WTC11 (cell line): ENCODE measurements around the gene DAPK3. TPM values are rescaled to one million over a fixed set of nuclear protein-coding genes. Genes with fewer than 3 reads are reported as not detected.

Experiments used
- ATAC-seq: fragments of 200-7000 bp; cut with Tn5 transposase; 2 replicates; pipeline ENCODE4 v1.10.0; 2021; ENCODE audit warnings: mild to moderate bottlenecking, moderate library complexity
- CTCF ChIA-PET: fragments of 300-600 bp; sonication (Branson Sonifier 250); formaldehyde crosslinking; loops from one replicate; lab custom pipeline; 2021; ENCODE audit warnings: antibody characterized with exemption; lab: Charles Lee
- POLR2A ChIA-PET: fragments of 350-600 bp; sonication (Branson Sonifier 250); formaldehyde crosslinking; loops from one replicate; lab custom pipeline; 2021; ENCODE audit warnings: antibody characterized with exemption; lab: Charles Lee
- DNase-seq: peaks from one replicate; pipeline ENCODE4 v3.0.0; 2021; ENCODE audit warnings: low spot score
- H3K27ac Mint-ChIP-seq: 2 replicates; pipeline ENCODE4 v1.8.0; 2021; ENCODE audit warnings: mixed read lengths
- H3K27me3 Mint-ChIP-seq: 2 replicates; pipeline ENCODE4 v1.8.0; 2021; ENCODE audit warnings: low read depth, mild to moderate bottlenecking, moderate library complexity, mixed read lengths
- H3K36me3 Mint-ChIP-seq: 2 replicates; pipeline ENCODE4 v1.8.0; 2021; ENCODE audit warnings: mixed read lengths
- H3K4me1 Mint-ChIP-seq: 2 replicates; pipeline ENCODE4 v1.8.0; 2022; ENCODE audit warnings: mixed read lengths
- H3K4me3 Mint-ChIP-seq: 2 replicates; pipeline ENCODE4 v1.8.0; 2021; ENCODE audit warnings: mild to moderate bottlenecking, moderate library complexity, mixed read lengths
- H3K9me3 Mint-ChIP-seq: 2 replicates; pipeline ENCODE4 v1.8.0; 2021; ENCODE audit warnings: mixed read lengths
- AFF4 ChIP-seq: sonication (generic); formaldehyde crosslinking; IDR thresholded peaks from 2 replicates; pipeline ENCODE4 v1.8.1; 2023; ENCODE audit warnings: mild to moderate bottlenecking, missing genetic modification reagents, borderline replicate concordance
- ELF4 ChIP-seq: sonication (generic); formaldehyde crosslinking; IDR thresholded peaks from 2 replicates; pipeline ENCODE4 v1.8.1; 2022; ENCODE audit warnings: low read depth, mild to moderate bottlenecking, moderate library complexity, missing genetic modification reagents
- FOXP1 ChIP-seq: sonication (generic); formaldehyde crosslinking; IDR thresholded peaks from 2 replicates; pipeline ENCODE4 v1.8.0; 2022; ENCODE audit warnings: missing genetic modification reagents, mild to moderate bottlenecking, moderate library complexity, borderline replicate concordance
- GRHL2 ChIP-seq: fragments of 250-450 bp; sonication (Bioruptor Pico); IDR thresholded peaks from 2 replicates; pipeline ENCODE4 v1.8.0; 2022; ENCODE audit warnings: mild to moderate bottlenecking, moderate library complexity; ENCODE audit not compliant: insufficient replicate concordance, severe bottlenecking
- HMGA2 ChIP-seq: fragments of 250-450 bp; sonication (Bioruptor Pico); IDR thresholded peaks from 2 replicates; pipeline ENCODE4 v1.4.0; 2021; ENCODE audit warnings: mild to moderate bottlenecking, moderate library complexity
- JAZF1 ChIP-seq: fragments of 250-450 bp; sonication (Bioruptor Pico); IDR thresholded peaks from 2 replicates; pipeline ENCODE4 v1.9.0; 2021; ENCODE audit warnings: moderate library complexity, mild to moderate bottlenecking, inconsistent platforms
- JUN ChIP-seq: sonication (generic); formaldehyde crosslinking; IDR thresholded peaks from 2 replicates; pipeline ENCODE4 v1.8.0; 2023; ENCODE audit warnings: mild to moderate bottlenecking, missing genetic modification reagents
- OVOL2 ChIP-seq: fragments of 250-450 bp; sonication (Bioruptor Pico); IDR thresholded peaks from 2 replicates; pipeline ENCODE4 v1.9.0; 2021; ENCODE audit warnings: mild to moderate bottlenecking, borderline replicate concordance
- PRDM15 ChIP-seq: sonication (generic); formaldehyde crosslinking; IDR thresholded peaks from 2 replicates; pipeline ENCODE4 v1.8.0; 2022; ENCODE audit warnings: missing genetic modification reagents
- TP53 ChIP-seq: sonication (generic); formaldehyde crosslinking; IDR thresholded peaks from 2 replicates; pipeline ENCODE4 v1.8.1; 2023; ENCODE audit warnings: mild to moderate bottlenecking, missing genetic modification reagents
- ZNF138 ChIP-seq: sonication (generic); formaldehyde crosslinking; conservative IDR thresholded peaks from 2 replicates; pipeline ENCODE4 v1.8.1; 2022; ENCODE audit warnings: mild to moderate bottlenecking, moderate library complexity, missing genetic modification reagents
- ZNF281 ChIP-seq: sonication (generic); formaldehyde crosslinking; IDR thresholded peaks from 2 replicates; pipeline ENCODE4 v1.8.0; 2023; ENCODE audit warnings: mild to moderate bottlenecking, missing genetic modification reagents
- ZNF416 ChIP-seq: fragments of 250-450 bp; sonication (Bioruptor Pico); IDR thresholded peaks from 2 replicates; pipeline ENCODE4 v1.9.0; 2021; ENCODE audit warnings: mild to moderate bottlenecking, inconsistent platforms
- total RNA-seq: library from RNA; stranded (reverse); gene quantifications from 3 replicates; pipeline ENCODE4 v1.2.3, GENCODE V29; 2021
- TF ChIP-seq, protein P1 (sequence below): fragments of 250-450 bp; sonication (Bioruptor Pico); IDR thresholded peaks from 2 replicates; pipeline ENCODE4 v1.9.0; 2021; ENCODE audit warnings: moderate library complexity, mild to moderate bottlenecking, inconsistent platforms, borderline replicate concordance
- TF ChIP-seq, protein P2 (sequence below): sonication (generic); formaldehyde crosslinking; IDR thresholded peaks from 2 replicates; pipeline ENCODE4 v1.8.0; 2022; ENCODE audit warnings: mild to moderate bottlenecking, missing genetic modification reagents
- TF ChIP-seq, protein P3 (sequence below): sonication (generic); formaldehyde crosslinking; IDR thresholded peaks from 2 replicates; pipeline ENCODE4 v1.8.1; 2023; ENCODE audit warnings: mild to moderate bottlenecking, missing genetic modification reagents
- TF ChIP-seq, protein P4 (sequence below): sonication (generic); formaldehyde crosslinking; IDR thresholded peaks from 2 replicates; pipeline ENCODE4 v1.8.1; 2023; ENCODE audit warnings: mild to moderate bottlenecking, missing genetic modification reagents, moderate library complexity

DAPK3 gene
- total RNA-seq, 1 experiment from 2014 or later, result 73.5 TPM

DNA sequence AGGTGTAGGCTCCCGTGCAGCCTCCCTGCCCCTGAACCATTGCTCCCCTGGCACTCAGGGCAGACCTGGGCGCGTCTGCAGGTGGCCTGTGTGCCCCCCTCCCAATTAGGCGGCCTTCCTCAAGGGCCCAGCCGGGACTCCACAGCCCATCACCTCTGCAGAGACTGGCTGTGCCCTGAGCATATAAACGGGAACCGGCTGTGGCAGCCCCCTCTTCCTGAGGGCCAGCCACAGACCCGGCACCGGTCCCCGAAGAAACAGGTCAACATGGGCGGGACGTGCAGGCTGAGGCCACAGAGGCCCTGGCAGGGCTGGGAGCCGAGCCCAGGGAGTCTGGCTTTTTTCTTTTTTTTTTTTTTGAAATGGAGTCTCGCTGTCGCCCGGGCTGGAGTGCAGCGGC lies 48.7 kb upstream of the DAPK3 start (continued):
- TF ChIP-seq AFF4 (CRISPR knock-in tag) (no peak), PRDM15 (no peak), FOXP1 (CRISPR knock-in tag) (no peak), ZNF281 (CRISPR knock-in tag) (no peak), HMGA2 (no peak)
- TF ChIP-seq, protein P1, sequence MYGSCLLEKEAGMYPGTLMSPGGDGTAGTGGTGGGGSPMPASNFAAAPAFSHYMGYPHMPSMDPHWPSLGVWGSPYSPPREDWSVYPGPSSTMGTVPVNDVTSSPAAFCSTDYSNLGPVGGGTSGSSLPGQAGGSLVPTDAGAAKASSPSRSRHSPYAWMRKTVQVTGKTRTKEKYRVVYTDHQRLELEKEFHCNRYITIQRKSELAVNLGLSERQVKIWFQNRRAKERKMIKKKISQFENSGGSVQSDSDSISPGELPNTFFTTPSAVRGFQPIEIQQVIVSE (CRISPR knock-in tag), result no peak
- TF ChIP-seq, protein P2, sequence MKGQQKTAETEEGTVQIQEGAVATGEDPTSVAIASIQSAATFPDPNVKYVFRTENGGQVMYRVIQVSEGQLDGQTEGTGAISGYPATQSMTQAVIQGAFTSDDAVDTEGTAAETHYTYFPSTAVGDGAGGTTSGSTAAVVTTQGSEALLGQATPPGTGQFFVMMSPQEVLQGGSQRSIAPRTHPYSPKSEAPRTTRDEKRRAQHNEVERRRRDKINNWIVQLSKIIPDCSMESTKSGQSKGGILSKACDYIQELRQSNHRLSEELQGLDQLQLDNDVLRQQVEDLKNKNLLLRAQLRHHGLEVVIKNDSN (CRISPR knock-in tag), result no peak

DNA sequence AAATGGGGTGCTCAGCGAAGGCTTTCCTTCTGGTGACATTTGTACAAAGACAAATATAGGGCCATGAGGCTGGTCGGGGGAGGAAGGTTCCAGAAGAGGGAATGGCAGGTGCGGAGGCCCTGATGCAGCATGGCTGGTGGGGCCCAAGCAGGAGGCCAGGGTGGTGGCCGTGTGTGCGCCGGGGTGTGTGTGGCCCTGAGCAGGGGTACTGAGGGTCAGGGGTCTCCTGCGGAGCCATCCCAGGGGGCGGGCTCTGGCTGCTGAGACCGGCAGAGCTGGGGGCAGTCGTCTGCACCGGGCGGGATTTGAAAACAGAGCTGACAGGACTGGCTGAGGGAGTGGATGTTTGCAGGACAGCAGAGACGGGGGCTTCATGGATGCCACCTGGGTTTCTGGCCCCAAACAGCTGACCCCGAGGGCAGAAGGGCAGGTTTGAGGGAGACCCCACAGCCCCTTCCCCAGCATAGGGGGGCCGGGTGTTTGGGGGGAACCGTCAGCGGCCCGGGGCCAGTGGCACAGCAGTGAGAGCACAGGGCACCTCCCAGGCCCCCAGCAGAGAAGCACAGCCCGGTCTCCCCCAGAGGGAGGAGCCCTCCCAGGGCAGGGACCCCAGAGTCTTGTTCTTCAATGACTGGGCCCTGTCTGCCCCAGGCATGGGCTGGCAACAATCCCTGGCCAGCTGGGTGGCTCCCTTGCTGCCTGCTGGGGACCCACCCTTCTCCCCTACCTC lies 48.0 kb upstream of the DAPK3 start:
- H3K9me3 Mint-ChIP-seq, result no peaks in the 10 kb centered on the region
- peaks cover 10% of the 10 kb centered on the region for H3K36me3 Mint-ChIP-seq
- ChIA-PET CTCF (no interaction called here), POLR2A (no interaction called here)
- 0 out of 2 replicates have a peak, but pooled peaks cover 3% of the 10 kb centered on the region for H3K4me1 Mint-ChIP-seq
- no peaks in the 10 kb centered on the region for H3K27me3 Mint-ChIP-seq
- H3K27ac Mint-ChIP-seq, result peak overlapping the region; percentile 42; the same call in 1 of the 2 replicates
- no peak for DNase-seq
- no peak for ATAC-seq
- H3K4me3 Mint-ChIP-seq, result no peak overlapping the region
- TF ChIP-seq, protein P3, sequence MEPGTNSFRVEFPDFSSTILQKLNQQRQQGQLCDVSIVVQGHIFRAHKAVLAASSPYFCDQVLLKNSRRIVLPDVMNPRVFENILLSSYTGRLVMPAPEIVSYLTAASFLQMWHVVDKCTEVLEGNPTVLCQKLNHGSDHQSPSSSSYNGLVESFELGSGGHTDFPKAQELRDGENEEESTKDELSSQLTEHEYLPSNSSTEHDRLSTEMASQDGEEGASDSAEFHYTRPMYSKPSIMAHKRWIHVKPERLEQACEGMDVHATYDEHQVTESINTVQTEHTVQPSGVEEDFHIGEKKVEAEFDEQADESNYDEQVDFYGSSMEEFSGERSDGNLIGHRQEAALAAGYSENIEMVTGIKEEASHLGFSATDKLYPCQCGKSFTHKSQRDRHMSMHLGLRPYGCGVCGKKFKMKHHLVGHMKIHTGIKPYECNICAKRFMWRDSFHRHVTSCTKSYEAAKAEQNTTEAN (CRISPR knock-in tag), result no peak
- TF ChIP-seq ZNF138 (CRISPR knock-in tag) (no peak), PRDM15 (no peak), ELF4 (CRISPR knock-in tag) (no peak), JUN (no peak), TP53 (no peak), GRHL2 (CRISPR knock-in tag) (no peak), JAZF1 (CRISPR knock-in tag) (no peak), ZNF416 (no peak), OVOL2 (CRISPR knock-in tag) (no peak)
- TF ChIP-seq, protein P4, sequence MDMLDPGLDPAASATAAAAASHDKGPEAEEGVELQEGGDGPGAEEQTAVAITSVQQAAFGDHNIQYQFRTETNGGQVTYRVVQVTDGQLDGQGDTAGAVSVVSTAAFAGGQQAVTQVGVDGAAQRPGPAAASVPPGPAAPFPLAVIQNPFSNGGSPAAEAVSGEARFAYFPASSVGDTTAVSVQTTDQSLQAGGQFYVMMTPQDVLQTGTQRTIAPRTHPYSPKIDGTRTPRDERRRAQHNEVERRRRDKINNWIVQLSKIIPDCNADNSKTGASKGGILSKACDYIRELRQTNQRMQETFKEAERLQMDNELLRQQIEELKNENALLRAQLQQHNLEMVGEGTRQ, result no peak
